ENCODE results near the gene JPH3. TPM values are rescaled to one million over a fixed set of nuclear protein-coding genes. Genes with fewer than 3 reads are reported as not detected.

The JPH3 gene
- total RNA-seq, 1 experiment from 2014 or later: 2.6 TPM

DNA sequence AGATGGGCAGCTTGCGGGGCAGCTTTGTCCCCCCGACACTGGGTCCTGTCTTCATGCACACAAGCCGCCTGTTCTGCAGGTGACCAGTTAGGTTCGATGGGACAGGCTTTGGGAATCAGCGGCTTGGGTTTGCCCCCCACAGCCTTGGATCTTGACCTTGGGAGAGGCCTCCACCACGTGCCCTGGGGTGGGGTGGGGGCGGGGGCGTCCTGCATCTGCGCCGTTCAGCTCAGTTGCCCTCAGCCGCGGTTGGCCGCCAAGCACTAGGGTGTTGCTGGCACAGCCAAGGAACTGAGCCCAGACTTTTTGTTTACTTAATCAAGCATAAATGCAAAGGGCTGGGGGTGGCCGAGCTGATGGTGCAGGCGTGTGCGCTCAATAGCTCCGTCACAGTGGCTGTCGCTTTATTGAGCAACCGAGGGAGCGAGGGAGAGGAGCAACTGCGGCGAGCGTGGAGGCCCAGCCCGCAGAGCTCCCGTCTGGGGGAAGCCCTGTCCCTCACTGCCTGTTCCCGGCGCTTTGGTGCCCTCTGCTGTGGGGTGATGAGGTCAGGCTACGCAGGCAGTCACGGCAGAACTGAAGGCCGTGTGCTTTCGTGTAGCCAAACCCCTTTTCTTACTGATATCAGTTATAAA, 33.9 kb downstream of the JPH3 start:
- in situ Hi-C loops (cut with HindIII; ENCODE audit: low pct_unique_long_range_greater_than_20kb, low sequenced_read_pairs): no loop called here
- peak; percentile 82 for DNase-seq (ENCODE audit: low read depth, low spot score)

DNA sequence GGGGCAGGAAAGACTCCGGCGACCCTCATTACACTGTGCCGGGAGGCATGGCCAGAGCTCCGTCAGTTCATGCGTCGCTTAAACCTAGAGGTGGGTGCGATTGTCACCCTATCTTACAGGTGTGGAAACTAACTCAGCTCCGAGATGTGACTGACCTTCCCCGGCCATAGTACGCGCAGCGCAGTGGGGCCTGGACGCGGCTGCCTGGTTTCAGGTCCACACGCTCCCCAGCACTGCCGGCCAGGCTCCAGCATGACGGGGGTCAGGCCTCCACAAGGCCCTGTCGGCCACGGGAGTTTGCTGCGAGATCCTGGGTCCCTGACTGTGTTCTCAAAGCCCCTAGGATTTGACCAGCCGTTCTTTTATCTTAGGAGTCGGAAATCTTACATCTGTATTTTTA, 34.4 kb downstream of the JPH3 start:
- no peak for DNase-seq (ENCODE audit: low read depth, low spot score)
- in situ Hi-C loops (cut with HindIII; ENCODE audit: low pct_unique_long_range_greater_than_20kb, low sequenced_read_pairs): no loop called here

DNA sequence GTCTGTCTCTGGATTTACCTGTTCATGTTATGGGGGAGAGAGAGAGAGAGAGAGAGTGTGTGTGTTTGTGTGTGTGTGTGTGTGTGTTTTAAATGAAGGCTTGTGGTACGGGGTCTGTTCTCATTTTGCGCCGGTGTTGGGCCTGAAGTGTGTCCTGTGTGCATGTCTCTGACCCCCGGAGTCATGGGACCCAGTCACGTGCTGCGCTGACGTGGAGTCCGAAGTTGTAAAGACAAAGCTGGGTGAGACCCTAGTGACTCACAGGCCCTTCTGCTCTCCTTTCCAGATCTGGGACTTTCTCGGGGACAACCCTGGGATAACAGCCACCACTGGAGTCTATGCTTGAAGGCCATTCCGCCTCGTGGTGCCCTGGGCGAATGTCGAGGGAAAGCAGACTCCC, 35.0 kb downstream of the JPH3 start:
- DNase-seq (ENCODE audit: low read depth, low spot score): no peak
- in situ Hi-C loops (cut with HindIII; ENCODE audit: low pct_unique_long_range_greater_than_20kb, low sequenced_read_pairs): no loop called here

DNA sequence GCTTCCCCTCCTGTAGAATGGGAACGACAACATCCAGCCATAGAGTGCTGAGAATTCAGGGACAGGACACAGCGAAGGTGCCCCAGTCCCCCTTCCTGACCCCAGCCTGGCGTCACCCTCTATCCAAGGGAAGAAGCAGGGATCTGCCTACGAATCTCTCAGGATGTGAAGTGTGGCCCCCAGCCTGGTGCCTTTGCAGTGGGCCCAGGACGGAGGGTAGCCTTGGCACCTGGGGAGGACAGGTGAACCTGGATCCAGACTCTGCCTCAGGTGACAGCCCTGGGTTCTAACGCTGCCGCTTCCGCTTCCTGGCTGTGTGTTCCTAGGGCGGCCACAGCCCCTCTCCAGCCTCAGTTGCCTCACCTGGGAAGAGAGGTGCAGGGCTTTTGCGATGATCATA, 36.4 kb downstream of the JPH3 start:
- in situ Hi-C loops (cut with HindIII; ENCODE audit: low pct_unique_long_range_greater_than_20kb, low sequenced_read_pairs): no loop called here
- DNase-seq (ENCODE audit: low read depth, low spot score): no peak

DNA sequence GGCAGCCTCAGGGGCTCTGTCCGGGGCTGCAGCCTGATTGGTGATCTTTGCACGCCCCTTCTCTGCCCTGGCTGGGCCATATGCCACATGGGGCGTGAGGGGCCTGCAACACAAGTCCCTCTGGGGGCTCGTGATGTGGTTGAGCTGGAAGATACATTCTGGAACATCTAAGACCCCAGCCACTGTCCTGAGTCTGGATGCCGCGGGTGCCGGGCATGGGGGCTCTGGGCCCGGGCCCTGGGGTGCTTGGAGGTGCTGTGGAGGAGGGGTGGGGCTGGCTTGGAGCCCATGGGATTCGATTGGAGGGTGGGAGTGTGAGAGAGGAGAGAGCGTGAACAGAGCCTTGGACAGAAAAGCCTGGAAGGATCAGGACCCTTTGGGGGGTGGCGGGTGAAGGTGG, 39.4 kb downstream of the JPH3 start:
- no peak for DNase-seq (ENCODE audit: low read depth, low spot score)
- in situ Hi-C loops (cut with HindIII; ENCODE audit: low pct_unique_long_range_greater_than_20kb, low sequenced_read_pairs): no loop called here

DNA sequence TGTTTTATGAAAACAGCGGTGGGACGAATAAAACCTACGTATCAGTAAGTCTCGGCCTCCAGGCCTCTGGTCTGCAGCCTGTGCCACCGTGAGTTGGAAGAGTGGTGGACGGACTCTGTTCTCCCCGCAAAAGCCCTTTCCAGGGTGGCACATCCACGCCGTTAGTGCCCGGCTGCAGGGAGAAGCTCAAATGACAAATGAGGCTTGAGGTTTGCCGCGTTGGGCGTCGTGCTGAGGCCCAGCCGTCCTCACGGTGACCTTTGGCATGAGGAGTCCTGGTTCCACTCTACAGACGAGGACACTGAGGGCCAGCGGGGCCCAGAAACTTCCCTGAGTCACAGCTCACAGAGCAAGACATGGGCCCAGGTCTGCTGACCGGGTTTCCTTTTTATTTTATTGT, 40.2 kb downstream of the JPH3 start:
- in situ Hi-C loops (cut with HindIII; ENCODE audit: low pct_unique_long_range_greater_than_20kb, low sequenced_read_pairs): no loop called here
- no peak for DNase-seq (ENCODE audit: low read depth, low spot score)

DNA sequence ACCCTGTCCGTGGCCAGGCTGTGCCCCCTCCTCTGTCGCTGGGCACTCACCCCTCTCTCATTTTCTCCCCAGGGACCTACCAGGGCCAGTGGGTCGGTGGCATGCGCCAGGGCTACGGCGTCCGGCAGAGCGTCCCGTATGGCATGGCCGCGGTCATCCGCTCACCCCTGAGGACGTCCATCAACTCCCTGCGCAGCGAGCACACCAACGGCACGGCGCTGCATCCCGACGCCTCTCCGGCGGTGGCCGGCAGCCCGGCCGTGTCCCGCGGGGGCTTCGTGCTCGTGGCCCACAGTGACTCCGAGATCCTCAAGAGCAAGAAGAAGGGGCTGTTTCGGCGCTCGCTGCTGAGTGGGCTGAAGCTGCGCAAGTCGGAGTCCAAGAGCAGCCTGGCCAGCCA, 41.9 kb downstream of the JPH3 start:
- in situ Hi-C loops (cut with HindIII; ENCODE audit: low pct_unique_long_range_greater_than_20kb, low sequenced_read_pairs): no loop called here

DNA sequence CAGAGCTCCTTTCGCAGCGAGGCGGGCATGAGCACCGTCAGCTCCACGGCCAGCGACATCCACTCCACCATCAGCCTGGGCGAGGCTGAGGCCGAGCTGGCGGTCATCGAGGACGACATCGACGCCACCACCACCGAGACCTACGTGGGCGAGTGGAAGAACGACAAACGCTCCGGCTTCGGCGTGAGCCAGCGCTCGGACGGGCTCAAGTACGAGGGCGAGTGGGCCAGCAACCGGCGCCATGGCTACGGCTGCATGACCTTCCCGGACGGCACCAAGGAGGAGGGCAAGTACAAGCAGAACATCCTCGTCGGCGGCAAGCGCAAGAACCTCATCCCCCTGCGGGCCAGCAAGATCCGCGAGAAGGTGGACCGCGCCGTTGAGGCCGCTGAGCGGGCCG, 42.3 kb downstream of the JPH3 start:
- in situ Hi-C loops (cut with HindIII; ENCODE audit: low pct_unique_long_range_greater_than_20kb, low sequenced_read_pairs): no loop called here

More for the DNA sequence above, 41.9 kb downstream of the JPH3 start:
- DNase-seq (ENCODE audit: low read depth, low spot score): no peak

DNA sequence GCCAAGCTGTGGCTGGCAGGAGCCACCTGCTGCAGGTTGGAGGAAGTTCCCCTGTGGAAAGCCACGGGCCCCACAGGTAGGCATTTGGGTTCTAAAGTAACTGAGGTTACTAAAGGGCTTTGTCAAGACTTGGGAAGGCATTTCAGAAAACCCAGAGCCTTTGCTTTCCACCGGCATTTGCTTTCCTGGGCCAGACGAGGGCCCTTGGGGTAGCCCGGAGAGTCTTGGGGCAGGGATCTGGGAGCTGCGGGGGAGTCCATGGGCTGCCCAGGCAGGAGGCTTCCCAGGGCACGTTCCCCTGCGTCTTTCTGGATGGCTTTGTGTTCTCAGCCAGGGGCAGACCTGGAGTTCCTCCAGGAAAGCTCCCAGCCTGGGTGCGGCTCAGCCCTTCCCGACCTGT, 43.5 kb downstream of the JPH3 start:
- in situ Hi-C loops (cut with HindIII; ENCODE audit: low pct_unique_long_range_greater_than_20kb, low sequenced_read_pairs): no loop called here
- no peak for DNase-seq (ENCODE audit: low read depth, low spot score)

More for the DNA sequence above, 42.3 kb downstream of the JPH3 start:
- no peak for DNase-seq (ENCODE audit: low read depth, low spot score)

DNA sequence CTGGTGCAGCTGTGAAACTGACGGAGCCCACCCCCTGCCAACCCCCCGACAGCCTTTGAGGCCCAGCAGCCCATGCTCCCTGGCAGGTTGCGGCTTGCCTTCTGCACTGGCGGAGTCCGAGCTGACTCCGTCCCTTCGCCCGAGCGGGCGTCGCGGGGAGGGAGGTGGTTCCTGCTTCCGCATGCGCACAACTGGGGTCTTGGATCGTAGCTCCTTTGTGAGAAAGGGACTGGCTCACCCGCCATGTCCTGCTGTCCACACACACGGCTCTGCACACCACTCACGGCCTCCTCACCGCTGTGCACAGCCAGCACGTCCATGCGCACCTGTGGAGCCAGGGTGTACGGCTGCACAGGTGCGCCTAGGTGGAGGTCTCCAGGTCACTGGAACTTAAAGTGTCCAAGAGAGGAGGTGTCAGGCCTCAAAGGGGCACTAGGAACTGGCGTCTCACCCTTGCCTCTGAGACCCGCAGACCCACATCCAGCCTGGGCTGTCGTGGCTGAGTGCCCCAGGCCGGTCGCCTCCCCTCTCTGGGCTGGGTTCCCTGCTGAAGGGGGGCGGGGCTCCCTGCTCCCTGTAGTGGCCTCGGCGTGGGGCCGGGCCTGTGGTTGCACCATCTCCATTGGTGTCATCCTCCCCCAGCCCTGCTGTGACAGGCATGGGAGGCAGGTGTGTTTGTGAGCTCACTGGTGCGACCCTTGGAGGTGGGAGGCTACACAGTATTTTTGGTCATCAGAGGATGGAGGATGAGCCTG, 45.3 kb downstream of the JPH3 start:
- in situ Hi-C loops (cut with HindIII; ENCODE audit: low pct_unique_long_range_greater_than_20kb, low sequenced_read_pairs): no loop called here
- no peak for DNase-seq (ENCODE audit: low read depth, low spot score)

DNA sequence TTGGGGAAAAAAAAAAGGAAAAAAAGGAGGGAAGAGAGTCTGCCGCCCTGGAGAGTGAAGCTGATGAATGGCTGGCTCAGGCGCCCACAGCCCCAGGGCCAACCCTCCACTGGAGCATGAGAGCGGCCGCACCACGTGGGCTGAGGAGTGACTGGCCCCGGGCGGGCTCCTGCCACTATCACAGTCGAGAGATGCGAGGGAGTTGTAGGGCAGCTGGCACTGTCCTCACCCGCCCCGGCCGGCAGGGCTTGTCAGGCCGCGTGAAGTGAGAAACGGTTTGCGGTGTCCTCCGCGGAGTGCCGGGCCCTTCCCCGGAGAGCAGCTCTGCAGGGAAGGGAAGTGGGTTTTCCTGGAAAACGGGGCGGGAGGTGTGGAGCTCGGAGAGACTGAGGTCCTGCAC, 45.9 kb downstream of the JPH3 start:
- in situ Hi-C loops (cut with HindIII; ENCODE audit: low pct_unique_long_range_greater_than_20kb, low sequenced_read_pairs): no loop called here
- peak; percentile 22 for DNase-seq (ENCODE audit: low read depth, low spot score)

DNA sequence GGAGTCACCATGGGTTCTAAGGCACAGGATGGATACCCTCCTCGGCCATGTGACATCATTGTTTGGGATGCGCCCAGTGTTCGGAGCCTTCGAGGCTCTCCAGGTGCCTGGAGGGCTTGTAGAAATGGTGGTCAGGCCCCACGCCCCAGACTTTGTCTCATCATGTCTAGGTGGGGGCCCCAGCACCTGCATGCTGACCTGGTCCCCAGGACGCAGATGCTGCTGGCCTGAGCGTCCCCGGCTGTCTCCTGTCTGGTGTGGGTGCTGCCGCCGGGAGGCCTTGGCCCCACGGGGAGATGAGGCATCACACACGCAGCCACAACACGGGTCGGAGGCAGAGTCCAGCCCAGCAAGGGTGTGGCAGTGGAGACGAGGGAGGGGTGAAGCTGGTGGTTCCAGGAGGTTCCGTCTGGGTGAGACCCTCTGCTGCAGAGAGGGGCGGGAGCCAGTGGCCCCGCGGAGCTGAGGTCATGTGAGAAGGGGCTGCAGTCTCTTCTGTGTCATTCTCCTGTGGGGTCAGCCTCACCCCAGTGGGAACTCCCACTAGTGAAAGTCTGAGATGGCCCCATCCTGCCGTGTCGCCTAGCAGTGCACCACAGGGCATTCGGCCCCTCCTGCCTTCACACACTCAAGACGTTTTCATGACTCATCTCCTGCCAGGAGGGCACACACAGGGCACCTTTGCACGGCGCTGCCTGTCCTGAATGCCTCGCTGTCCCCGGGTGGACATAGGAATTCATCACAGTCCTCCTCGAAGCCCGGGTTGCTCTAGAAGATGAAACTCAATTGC, 46.6 kb downstream of the JPH3 start:
- in situ Hi-C loops (cut with HindIII; ENCODE audit: low pct_unique_long_range_greater_than_20kb, low sequenced_read_pairs): no loop called here
- no peak for DNase-seq (ENCODE audit: low read depth, low spot score)

DNA sequence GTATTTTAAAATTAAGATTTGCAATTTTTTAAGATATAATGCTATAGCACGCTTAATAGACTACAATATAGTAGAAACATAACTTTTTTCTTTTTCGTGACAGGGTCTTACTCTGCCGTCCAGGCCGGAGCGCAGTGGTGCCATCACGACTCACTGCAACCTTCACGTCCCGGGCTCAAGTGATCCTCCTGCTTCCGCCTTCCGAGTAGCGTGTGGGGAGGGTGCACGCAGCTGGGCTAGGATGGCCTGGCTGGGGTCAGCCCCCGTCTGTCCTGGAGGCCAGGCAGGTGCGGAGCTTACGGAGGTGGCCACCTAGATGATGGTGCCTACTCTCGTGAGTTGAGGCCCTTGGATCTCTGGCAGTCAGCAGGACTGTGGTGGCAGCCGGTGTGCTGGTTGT, 50.1 kb downstream of the JPH3 start:
- in situ Hi-C loops (cut with HindIII; ENCODE audit: low pct_unique_long_range_greater_than_20kb, low sequenced_read_pairs): no loop called here
- DNase-seq (ENCODE audit: low read depth, low spot score): no peak

DNA sequence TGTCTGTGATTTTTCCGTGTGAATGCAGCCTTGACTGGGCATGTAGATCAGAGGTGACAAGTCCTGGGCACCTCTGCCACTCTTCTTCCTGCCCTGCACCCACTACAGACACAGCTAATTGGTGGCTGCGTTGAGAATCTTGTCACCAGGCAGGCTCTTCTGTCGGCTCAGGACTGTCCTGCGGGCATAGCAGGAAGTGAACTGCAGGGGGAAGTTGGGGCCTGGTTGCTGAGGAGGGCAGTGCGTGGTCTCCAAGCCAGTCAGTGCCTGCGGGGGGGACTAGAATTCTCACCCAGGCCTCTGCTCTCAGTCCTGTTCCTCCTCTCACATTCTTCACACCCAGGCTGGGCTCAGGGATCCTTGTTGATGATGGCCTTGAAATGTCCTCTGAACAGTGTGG, 50.5 kb downstream of the JPH3 start:
- no peak for DNase-seq (ENCODE audit: low read depth, low spot score)
- in situ Hi-C loops (cut with HindIII; ENCODE audit: low pct_unique_long_range_greater_than_20kb, low sequenced_read_pairs): no loop called here

DNA sequence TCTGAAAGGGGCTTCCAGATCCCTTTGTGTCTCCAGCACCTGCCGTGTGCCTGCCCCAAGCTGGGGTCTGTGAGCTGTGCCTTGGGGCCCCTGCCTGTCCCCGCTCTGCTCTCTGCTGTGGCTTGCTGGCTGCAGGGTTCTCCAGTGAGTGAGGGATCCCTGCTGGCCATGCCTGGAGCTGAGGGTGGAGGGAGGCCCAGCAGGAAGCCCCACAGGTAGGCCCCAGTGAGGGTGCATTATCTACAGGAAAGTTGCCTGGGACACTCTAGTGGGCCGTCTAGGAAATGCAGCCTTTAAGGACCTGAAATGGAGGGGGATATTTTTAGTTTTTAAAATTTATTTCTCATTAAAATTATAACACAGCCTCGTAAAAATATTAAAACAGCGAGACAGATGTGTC, 50.9 kb downstream of the JPH3 start:
- in situ Hi-C loops (cut with HindIII; ENCODE audit: low pct_unique_long_range_greater_than_20kb, low sequenced_read_pairs): no loop called here
- DNase-seq (ENCODE audit: low read depth, low spot score): peak; percentile 19

DNA sequence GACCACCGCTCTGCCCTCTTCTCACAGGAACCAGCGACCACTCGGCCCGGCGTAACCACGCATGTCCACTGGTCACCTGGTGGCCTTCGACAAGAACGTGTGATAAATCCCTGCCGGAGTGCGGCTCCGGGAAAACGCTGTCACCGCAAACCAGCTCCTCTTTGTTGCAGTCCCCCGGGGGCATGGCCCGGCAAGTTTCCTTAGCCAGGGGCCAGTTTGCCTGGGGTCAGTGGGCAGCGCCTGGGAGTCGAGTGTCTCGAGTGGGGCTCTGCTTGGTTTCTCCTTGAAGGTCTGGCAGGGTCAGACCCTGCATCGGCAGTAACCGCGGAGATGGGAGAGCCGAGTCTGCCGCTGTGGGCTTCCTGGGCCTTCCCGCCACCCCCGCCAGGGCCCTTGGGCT, 52.5 kb downstream of the JPH3 start:
- in situ Hi-C loops (cut with HindIII; ENCODE audit: low pct_unique_long_range_greater_than_20kb, low sequenced_read_pairs): no loop called here

DNA sequence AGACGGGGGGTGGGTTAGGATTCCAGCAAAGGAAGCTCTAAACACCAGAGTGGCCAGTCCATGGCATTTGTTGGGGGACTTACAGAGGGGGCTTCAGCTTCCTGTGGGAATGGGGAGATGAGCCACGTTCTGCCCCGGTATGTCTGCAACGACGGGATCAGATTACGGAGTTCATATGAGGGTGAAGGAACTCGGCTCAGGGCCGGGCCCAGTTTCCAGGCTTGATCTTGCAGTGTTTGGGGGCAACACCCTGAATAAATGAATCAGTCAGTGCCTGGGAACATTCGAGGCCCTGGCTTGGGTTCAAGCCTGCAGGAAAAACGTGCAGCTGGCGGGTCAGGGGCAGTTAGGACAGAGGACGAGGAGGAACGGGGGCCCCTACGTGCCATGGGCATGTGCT, 54.0 kb downstream of the JPH3 start:
- in situ Hi-C loops (cut with HindIII; ENCODE audit: low pct_unique_long_range_greater_than_20kb, low sequenced_read_pairs): no loop called here
- DNase-seq (ENCODE audit: low read depth, low spot score): no peak

More for the DNA sequence above, 52.5 kb downstream of the JPH3 start:
- no peak for DNase-seq (ENCODE audit: low read depth, low spot score)

DNA sequence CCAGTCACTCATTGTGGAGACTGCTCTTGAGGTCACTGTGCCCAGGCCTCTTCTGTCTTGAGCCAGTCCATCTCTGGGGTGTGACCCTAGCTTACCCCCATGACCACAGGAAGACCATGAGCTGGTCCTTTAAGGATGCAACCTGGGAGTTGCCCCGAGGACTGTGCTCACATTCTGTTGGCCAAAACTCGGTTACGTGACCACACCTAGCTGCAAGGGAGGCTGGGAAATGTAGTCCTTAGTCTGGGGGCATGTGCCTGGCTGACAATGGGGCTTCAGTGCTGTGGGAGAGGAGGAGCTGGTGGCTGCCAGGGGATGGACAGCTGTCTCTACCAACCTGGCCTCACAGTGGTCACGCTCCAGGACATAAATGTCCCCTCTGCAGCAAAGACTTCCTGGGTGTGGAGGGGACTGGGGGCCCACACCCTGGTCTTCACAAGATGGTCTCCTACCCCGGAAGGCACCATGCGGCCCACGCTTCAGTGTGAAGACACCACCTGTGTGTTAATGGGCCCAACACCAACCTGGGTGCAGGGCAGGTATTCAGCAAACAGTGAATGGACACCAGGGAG, 55.4 kb downstream of the JPH3 start:
- peak; percentile 85 for DNase-seq (ENCODE audit: low read depth, low spot score)
- in situ Hi-C loops (cut with HindIII; ENCODE audit: low pct_unique_long_range_greater_than_20kb, low sequenced_read_pairs): no loop called here
